HEK293 (cell line): ENCODE data around the gene VPS13C.

Source experiments
- CTCF ChIA-PET: fragments of 350-600 bp; formaldehyde crosslinking; extraction: SDS; loops from one replicate; lab custom pipeline; 2021; ENCODE audit warnings: antibody characterized with exemption; lab: Yijun Ruan, JAX
- POLR2A ChIA-PET: fragments of 300-600 bp; formaldehyde crosslinking; extraction: SDS; loops from one replicate; lab custom pipeline; 2020; ENCODE audit warnings: antibody characterized with exemption, inconsistent platforms; lab: Yijun Ruan, JAX
- H3K27ac ChIP-seq: fragments of 200-500 bp; sonication (Bioruptor generic); 2 replicates; pipeline ENCODE4 v1.5.1; 2014; ENCODE audit warnings: low read depth, low read length, control low read depth, inconsistent platforms; ENCODE audit errors: extremely low read depth
- H3K36me3 ChIP-seq, 2 experiments: fragments of 200-500 bp in 1 of 2; sonication (Bioruptor generic) in 1 of 2; 1 replicate in 1 of 2; 2 replicates in 1 of 2; pipeline ENCODE4 v1.5.1; 2014 to 2017; ENCODE audit warnings: inconsistent platforms in 2 of 2, low read length in 2 of 2; ENCODE audit not compliant: control insufficient read depth in 2 of 2, insufficient read depth in 1 of 2
- H3K4me1 ChIP-seq: fragments of 200-500 bp; sonication (Bioruptor generic); 2 replicates; pipeline ENCODE4 v1.5.1; 2014; ENCODE audit warnings: mild to moderate bottlenecking, low read length, inconsistent platforms; ENCODE audit not compliant: control insufficient read depth, insufficient read depth
- H3K4me3 ChIP-seq: 2 replicates; pipeline ENCODE4 v1.5.1; 2011; ENCODE audit warnings: low read depth, mild to moderate bottlenecking, control low read depth, low read length, moderate library complexity
- H3K9me3 ChIP-seq: fragments of 200-500 bp; sonication (Bioruptor generic); 2 replicates; pipeline ENCODE4 v1.5.1; 2014; ENCODE audit warnings: low read depth, low read length, inconsistent platforms; ENCODE audit not compliant: control insufficient read depth, insufficient read depth
- GLIS2 ChIP-seq: fragments of 450-650 bp; formaldehyde crosslinking; IDR thresholded peaks from 2 replicates; pipeline ENCODE4 v1.5.1; 2016; ENCODE audit warnings: missing biosample characterization, missing genetic modification characterization
- KLF10 ChIP-seq: fragments of 450-650 bp; IDR thresholded peaks from 2 replicates; pipeline ENCODE4 v1.5.1; 2018; ENCODE audit warnings: missing biosample characterization, mild to moderate bottlenecking, missing genetic modification characterization
- KLF8 ChIP-seq: fragments of 450-650 bp; formaldehyde crosslinking; IDR thresholded peaks from 2 replicates; pipeline ENCODE4 v1.5.1; 2016; ENCODE audit warnings: missing biosample characterization, missing genetic modification characterization
- SP7 ChIP-seq: fragments of 450-650 bp; formaldehyde crosslinking; IDR thresholded peaks from 2 replicates; pipeline ENCODE4 v1.5.1; 2016; ENCODE audit warnings: missing biosample characterization, missing genetic modification characterization
- ZBTB20 ChIP-seq: fragments of 450-650 bp; formaldehyde crosslinking; IDR thresholded peaks from 2 replicates; pipeline ENCODE4 v1.5.1; 2016; ENCODE audit warnings: missing biosample characterization, missing genetic modification characterization
- ZBTB48 ChIP-seq: fragments of 450-650 bp; formaldehyde crosslinking; IDR thresholded peaks from 2 replicates; pipeline ENCODE4 v1.5.1; 2016; ENCODE audit warnings: missing biosample characterization, missing genetic modification characterization
- ZBTB8A ChIP-seq: fragments of 450-650 bp; formaldehyde crosslinking; IDR thresholded peaks from 2 replicates; pipeline ENCODE4 v1.5.1; 2016; ENCODE audit warnings: missing biosample characterization, missing genetic modification characterization
- ZEB2 ChIP-seq: fragments of 450-650 bp; formaldehyde crosslinking; IDR thresholded peaks from 2 replicates; pipeline ENCODE4 v1.5.1; 2016; ENCODE audit warnings: missing biosample characterization, missing genetic modification characterization
- ZIC2 ChIP-seq: fragments of 450-650 bp; formaldehyde crosslinking; IDR thresholded peaks from 2 replicates; pipeline ENCODE4 v1.5.1; 2016; ENCODE audit warnings: missing biosample characterization, missing genetic modification characterization
- ZNF341 ChIP-seq: fragments of 450-650 bp; formaldehyde crosslinking; IDR thresholded peaks from 2 replicates; pipeline ENCODE4; 2016; ENCODE audit warnings: low read depth, missing biosample characterization, missing genetic modification characterization
- ZNF416 ChIP-seq: fragments of 450-650 bp; formaldehyde crosslinking; IDR thresholded peaks from 2 replicates; pipeline ENCODE4 v1.5.1; 2016; ENCODE audit warnings: missing biosample characterization, missing genetic modification characterization
- ZNF529 ChIP-seq: fragments of 450-650 bp; formaldehyde crosslinking; IDR thresholded peaks from 2 replicates; pipeline ENCODE4 v1.5.1; 2017; ENCODE audit warnings: missing genetic modification characterization, missing biosample characterization; ENCODE audit not compliant: insufficient replicate concordance
- ZNF561 ChIP-seq: fragments of 450-650 bp; IDR thresholded peaks from 2 replicates; pipeline ENCODE4 v1.5.1; 2018; ENCODE audit warnings: missing biosample characterization, missing genetic modification characterization, borderline replicate concordance
- ZNF626 ChIP-seq: fragments of 450-650 bp; sonication (Bioruptor Pico); formaldehyde crosslinking; IDR thresholded peaks from 2 replicates; pipeline ENCODE4 v1.5.1; 2018; ENCODE audit warnings: missing biosample characterization, missing genetic modification characterization, inconsistent platforms
- ZSCAN30 ChIP-seq: fragments of 450-650 bp; IDR thresholded peaks from 2 replicates; pipeline ENCODE4 v1.5.1; 2018; ENCODE audit warnings: missing biosample characterization, mild to moderate bottlenecking, missing genetic modification characterization, moderate library complexity
- ZXDB ChIP-seq: fragments of 450-650 bp; formaldehyde crosslinking; IDR thresholded peaks from 2 replicates; pipeline ENCODE4 v1.5.1; 2016; ENCODE audit warnings: missing biosample characterization, missing genetic modification characterization
- TF ChIP-seq, protein P1 (sequence below): fragments of 450-650 bp; formaldehyde crosslinking; IDR thresholded peaks from 2 replicates; pipeline ENCODE4 v1.5.1; 2016; ENCODE audit warnings: missing biosample characterization, missing genetic modification characterization
- TF ChIP-seq, protein P2 (sequence below): fragments of 450-650 bp; formaldehyde crosslinking; IDR thresholded peaks from 2 replicates; pipeline ENCODE4 v1.5.1; 2016; ENCODE audit warnings: missing biosample characterization, missing genetic modification characterization
- TF ChIP-seq, protein P3 (sequence below): fragments of 450-650 bp; formaldehyde crosslinking; IDR thresholded peaks from 2 replicates; pipeline ENCODE4 v1.5.1; 2016; ENCODE audit warnings: missing biosample characterization, missing genetic modification characterization, low read depth
- TF ChIP-seq, protein P4 (sequence below): fragments of 450-650 bp; formaldehyde crosslinking; IDR thresholded peaks from 2 replicates; pipeline ENCODE4 v1.5.1; 2016; ENCODE audit warnings: missing biosample characterization, missing genetic modification characterization
- TF ChIP-seq, protein P5 (sequence below): fragments of 450-650 bp; formaldehyde crosslinking; IDR thresholded peaks from 2 replicates; pipeline ENCODE4 v1.5.1; 2016; ENCODE audit warnings: missing biosample characterization, missing genetic modification characterization
- TF ChIP-seq, protein P6 (sequence below): fragments of 450-650 bp; formaldehyde crosslinking; IDR thresholded peaks from 2 replicates; pipeline ENCODE4 v1.5.1; 2016; ENCODE audit warnings: missing biosample characterization, missing genetic modification characterization

The VPS13C gene

DNA sequence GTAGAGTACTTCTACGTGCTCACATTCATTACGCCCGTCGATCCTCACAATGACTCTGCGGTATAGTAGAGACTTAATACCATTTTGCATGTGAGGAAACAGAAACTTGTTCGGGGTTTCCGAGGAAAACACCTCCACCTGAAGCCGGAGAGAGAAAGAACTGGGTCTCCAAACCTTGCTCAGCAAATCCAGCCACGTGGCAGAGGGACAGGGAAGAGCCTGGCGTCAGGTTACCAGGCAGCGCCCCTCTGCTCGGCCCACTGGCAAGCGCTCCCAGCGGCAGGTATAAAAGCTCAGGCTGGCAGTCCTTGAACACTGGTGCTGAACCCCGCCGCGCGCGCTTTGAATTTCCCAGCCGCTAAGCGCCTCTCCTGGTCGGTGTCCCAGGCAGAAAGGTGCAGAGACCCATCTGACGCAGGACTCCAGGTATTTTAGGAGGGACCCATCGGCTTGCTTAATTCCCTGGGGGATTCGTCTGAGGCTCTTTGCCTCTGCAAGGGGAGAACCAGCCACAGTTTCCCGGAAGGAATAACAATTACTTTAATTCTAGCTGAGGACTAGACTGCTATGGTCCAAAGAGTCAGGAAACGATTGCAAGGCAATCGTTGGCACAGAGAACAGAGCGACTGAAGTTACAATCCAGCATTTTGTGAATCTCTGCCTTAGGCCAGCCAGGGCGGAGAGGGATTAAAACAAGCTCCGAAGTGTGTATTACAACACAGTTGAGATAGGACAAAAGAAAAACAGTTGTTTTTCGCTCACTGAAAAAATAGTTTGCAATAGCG is 6.6 kb upstream of the VPS13C start, which contains the start of gene C2CD4A:
TSS of gene C2CD4A (plus strand) at position 315 of the 785 bp plus-strand sequence. CDS start 637 bp downstream, outside the sequence.
- Histone ChIP-seq H3K9me3 (no peaks in the 10 kb centered on the region), H3K27ac (peak within 1 kb of the TSS; percentile 41; the same call in 1 of the 2 replicates), H3K36me3 (no peaks in the 10 kb centered on the region), H3K4me3 (peak within 1 kb of the TSS; percentile 22), H3K4me1 (no peaks in the 10 kb centered on the region)
- ChIA-PET CTCF (interaction anchor here (0.5 to 2.6 kb wide), 4 partner anchors 23 to 1587 kb away, joined by 3 to 6 read pairs (median 3); no protein-coding TSS in a partner anchor), POLR2A (interaction anchor here (1.4 kb wide), 1 partner anchor 9 kb away, joined by 3 read pairs; no protein-coding TSS in a partner anchor)
- TF ChIP-seq ZBTB48 = no peak
- TF ChIP-seq ZNF416 (tag by site-specific recombination) = no peak
- TF ChIP-seq ZBTB20 (tag by site-specific recombination) = peak; percentile 53
- TF ChIP-seq ZBTB8A = peak; percentile 57
- 0 out of 2 replicates have a peak, but pooled peaks have one; percentile 13 for TF ChIP-seq SP7 (tag by site-specific recombination)
- TF ChIP-seq ZXDB = peak; percentile 56; the same call in 1 of the 2 replicates
- 0 out of 2 replicates have a peak, but pooled peaks have one; percentile 39 for TF ChIP-seq ZNF561 (tag by site-specific recombination)
- TF ChIP-seq, protein P1, sequence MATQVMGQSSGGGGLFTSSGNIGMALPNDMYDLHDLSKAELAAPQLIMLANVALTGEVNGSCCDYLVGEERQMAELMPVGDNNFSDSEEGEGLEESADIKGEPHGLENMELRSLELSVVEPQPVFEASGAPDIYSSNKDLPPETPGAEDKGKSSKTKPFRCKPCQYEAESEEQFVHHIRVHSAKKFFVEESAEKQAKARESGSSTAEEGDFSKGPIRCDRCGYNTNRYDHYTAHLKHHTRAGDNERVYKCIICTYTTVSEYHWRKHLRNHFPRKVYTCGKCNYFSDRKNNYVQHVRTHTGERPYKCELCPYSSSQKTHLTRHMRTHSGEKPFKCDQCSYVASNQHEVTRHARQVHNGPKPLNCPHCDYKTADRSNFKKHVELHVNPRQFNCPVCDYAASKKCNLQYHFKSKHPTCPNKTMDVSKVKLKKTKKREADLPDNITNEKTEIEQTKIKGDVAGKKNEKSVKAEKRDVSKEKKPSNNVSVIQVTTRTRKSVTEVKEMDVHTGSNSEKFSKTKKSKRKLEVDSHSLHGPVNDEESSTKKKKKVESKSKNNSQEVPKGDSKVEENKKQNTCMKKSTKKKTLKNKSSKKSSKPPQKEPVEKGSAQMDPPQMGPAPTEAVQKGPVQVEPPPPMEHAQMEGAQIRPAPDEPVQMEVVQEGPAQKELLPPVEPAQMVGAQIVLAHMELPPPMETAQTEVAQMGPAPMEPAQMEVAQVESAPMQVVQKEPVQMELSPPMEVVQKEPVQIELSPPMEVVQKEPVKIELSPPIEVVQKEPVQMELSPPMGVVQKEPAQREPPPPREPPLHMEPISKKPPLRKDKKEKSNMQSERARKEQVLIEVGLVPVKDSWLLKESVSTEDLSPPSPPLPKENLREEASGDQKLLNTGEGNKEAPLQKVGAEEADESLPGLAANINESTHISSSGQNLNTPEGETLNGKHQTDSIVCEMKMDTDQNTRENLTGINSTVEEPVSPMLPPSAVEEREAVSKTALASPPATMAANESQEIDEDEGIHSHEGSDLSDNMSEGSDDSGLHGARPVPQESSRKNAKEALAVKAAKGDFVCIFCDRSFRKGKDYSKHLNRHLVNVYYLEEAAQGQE (tag by site-specific recombination) = peak; percentile 81
- peak; percentile 96 for TF ChIP-seq ZNF341
- no peak for TF ChIP-seq ZNF529 (tag by site-specific recombination)
- TF ChIP-seq ZIC2 = peak; percentile 42
- TF ChIP-seq, protein P2, sequence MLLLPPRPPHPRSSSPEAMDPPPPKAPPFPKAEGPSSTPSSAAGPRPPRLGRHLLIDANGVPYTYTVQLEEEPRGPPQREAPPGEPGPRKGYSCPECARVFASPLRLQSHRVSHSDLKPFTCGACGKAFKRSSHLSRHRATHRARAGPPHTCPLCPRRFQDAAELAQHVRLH (tag by site-specific recombination) = no peak
- TF ChIP-seq ZNF626 (tag by site-specific recombination) = no peak
- TF ChIP-seq GLIS2 = peak; percentile 47; the same call in 1 of the 2 replicates
- TF ChIP-seq, protein P3, sequence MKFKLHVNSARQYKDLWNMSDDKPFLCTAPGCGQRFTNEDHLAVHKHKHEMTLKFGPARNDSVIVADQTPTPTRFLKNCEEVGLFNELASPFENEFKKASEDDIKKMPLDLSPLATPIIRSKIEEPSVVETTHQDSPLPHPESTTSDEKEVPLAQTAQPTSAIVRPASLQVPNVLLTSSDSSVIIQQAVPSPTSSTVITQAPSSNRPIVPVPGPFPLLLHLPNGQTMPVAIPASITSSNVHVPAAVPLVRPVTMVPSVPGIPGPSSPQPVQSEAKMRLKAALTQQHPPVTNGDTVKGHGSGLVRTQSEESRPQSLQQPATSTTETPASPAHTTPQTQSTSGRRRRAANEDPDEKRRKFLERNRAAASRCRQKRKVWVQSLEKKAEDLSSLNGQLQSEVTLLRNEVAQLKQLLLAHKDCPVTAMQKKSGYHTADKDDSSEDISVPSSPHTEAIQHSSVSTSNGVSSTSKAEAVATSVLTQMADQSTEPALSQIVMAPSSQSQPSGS (tag by site-specific recombination) = no peak
- 0 out of 2 replicates have a peak, but pooled peaks have one; percentile 13 for TF ChIP-seq ZEB2 (tag by site-specific recombination)
- TF ChIP-seq, protein P4, sequence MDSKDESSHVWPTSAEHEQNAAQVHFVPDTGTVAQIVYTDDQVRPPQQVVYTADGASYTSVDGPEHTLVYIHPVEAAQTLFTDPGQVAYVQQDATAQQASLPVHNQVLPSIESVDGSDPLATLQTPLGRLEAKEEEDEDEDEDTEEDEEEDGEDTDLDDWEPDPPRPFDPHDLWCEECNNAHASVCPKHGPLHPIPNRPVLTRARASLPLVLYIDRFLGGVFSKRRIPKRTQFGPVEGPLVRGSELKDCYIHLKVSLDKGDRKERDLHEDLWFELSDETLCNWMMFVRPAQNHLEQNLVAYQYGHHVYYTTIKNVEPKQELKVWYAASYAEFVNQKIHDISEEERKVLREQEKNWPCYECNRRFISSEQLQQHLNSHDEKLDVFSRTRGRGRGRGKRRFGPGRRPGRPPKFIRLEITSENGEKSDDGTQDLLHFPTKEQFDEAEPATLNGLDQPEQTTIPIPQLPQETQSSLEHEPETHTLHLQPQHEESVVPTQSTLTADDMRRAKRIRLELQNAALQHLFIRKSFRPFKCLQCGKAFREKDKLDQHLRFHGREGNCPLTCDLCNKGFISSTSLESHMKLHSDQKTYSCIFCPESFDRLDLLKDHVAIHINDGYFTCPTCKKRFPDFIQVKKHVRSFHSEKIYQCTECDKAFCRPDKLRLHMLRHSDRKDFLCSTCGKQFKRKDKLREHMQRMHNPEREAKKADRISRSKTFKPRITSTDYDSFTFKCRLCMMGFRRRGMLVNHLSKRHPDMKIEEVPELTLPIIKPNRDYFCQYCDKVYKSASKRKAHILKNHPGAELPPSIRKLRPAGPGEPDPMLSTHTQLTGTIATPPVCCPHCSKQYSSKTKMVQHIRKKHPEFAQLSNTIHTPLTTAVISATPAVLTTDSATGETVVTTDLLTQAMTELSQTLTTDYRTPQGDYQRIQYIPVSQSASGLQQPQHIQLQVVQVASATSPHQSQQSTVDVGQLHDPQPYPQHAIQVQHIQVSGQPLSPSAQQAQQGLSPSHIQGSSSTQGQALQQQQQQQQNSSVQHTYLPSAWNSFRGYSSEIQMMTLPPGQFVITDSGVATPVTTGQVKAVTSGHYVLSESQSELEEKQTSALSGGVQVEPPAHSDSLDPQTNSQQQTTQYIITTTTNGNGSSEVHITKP (tag by site-specific recombination) = peak; percentile 50; the same call in 1 of the 2 replicates
- 0 out of 2 replicates have a peak, but pooled peaks have one; percentile 25 for TF ChIP-seq ZSCAN30 (tag by site-specific recombination)
- TF ChIP-seq, protein P5, sequence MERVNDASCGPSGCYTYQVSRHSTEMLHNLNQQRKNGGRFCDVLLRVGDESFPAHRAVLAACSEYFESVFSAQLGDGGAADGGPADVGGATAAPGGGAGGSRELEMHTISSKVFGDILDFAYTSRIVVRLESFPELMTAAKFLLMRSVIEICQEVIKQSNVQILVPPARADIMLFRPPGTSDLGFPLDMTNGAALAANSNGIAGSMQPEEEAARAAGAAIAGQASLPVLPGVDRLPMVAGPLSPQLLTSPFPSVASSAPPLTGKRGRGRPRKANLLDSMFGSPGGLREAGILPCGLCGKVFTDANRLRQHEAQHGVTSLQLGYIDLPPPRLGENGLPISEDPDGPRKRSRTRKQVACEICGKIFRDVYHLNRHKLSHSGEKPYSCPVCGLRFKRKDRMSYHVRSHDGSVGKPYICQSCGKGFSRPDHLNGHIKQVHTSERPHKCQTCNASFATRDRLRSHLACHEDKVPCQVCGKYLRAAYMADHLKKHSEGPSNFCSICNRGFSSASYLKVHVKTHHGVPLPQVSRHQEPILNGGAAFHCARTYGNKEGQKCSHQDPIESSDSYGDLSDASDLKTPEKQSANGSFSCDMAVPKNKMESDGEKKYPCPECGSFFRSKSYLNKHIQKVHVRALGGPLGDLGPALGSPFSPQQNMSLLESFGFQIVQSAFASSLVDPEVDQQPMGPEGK (tag by site-specific recombination) = 0 out of 2 replicates have a peak, but pooled peaks have one; percentile 30
- peak; percentile 73; the same call in 1 of the 2 replicates for TF ChIP-seq KLF10 (tag by site-specific recombination)
- 0 out of 2 replicates have a peak, but pooled peaks have one; percentile 43 for TF ChIP-seq KLF8 (tag by site-specific recombination)
- TF ChIP-seq, protein P6, sequence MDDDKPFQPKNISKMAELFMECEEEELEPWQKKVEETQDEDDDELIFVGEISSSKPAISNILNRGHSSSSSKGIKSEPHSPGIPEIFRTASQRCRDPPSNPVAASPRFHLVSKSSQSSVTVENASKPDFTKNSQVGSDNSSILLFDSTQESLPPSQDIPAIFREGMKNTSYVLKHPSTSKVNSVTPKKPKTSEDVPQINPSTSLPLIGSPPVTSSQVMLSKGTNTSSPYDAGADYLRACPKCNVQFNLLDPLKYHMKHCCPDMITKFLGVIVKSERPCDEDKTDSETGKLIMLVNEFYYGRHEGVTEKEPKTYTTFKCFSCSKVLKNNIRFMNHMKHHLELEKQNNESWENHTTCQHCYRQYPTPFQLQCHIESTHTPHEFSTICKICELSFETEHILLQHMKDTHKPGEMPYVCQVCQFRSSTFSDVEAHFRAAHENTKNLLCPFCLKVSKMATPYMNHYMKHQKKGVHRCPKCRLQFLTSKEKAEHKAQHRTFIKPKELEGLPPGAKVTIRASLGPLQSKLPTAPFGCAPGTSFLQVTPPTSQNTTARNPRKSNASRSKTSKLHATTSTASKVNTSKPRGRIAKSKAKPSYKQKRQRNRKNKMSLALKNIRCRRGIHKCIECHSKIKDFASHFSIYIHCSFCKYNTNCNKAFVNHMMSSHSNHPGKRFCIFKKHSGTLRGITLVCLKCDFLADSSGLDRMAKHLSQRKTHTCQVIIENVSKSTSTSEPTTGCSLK (tag by site-specific recombination) = no peak
